ENCODE data around the gene ATG16L1.

ATG16L1 gene

GRCh38 chr2:233261819-233262555, 10.5 kb downstream of the ATG16L1 start:
- no peak overlapping the region for H3K27ac ChIP-seq
- TF ChIP-seq ZFX (IDR thresholded peaks at IDR 0.05; ENCODE audit: borderline replicate concordance) (no peak), CTCF (IDR thresholded peaks at IDR 0.05) (no peak)

- TF ChIP-seq ZFX (IDR thresholded peaks at IDR 0.05; ENCODE audit: borderline replicate concordance) = no peak
- TF ChIP-seq CTCF (IDR thresholded peaks at IDR 0.05) = no peak
- H3K27ac ChIP-seq = no peak overlapping the region
Observed at GRCh38 chr2:233262562-233262961, 11.1 kb downstream of the ATG16L1 start.

- H3K27ac ChIP-seq = no peak overlapping the region
- TF ChIP-seq ZFX (IDR thresholded peaks at IDR 0.05; ENCODE audit: borderline replicate concordance) (no peak), CTCF (IDR thresholded peaks at IDR 0.05) (no peak)
Observed at GRCh38 chr2:233263045-233263570, 11.6 kb downstream of the ATG16L1 start.

GRCh38 chr2:233264667-233265066, 13.2 kb downstream of the ATG16L1 start:
- TF ChIP-seq CTCF (IDR thresholded peaks at IDR 0.05) (no peak), ZFX (IDR thresholded peaks at IDR 0.05; ENCODE audit: borderline replicate concordance) (no peak)
- H3K27ac ChIP-seq = no peak overlapping the region

- no peak overlapping the region for H3K27ac ChIP-seq
- TF ChIP-seq ZFX (IDR thresholded peaks at IDR 0.05; ENCODE audit: borderline replicate concordance) (no peak), CTCF (IDR thresholded peaks at IDR 0.05) (no peak)
Observed at GRCh38 chr2:233265899-233266431, 14.5 kb downstream of the ATG16L1 start.

GRCh38 chr2:233266481-233266880, 15.0 kb downstream of the ATG16L1 start:
- no peak overlapping the region for H3K27ac ChIP-seq
- TF ChIP-seq ZFX (IDR thresholded peaks at IDR 0.05; ENCODE audit: borderline replicate concordance) (no peak), CTCF (IDR thresholded peaks at IDR 0.05) (no peak)
